Esophagus muscularis mucosa (tissue), 4 donors: Measurements from ENCODE around the gene SLC7A14. TPM values are rescaled to one million over a fixed set of nuclear protein-coding genes. Genes with fewer than 3 reads are reported as not detected.

Experiments used
- DNase-seq: peaks from one replicate; pipeline ENCODE4 v3.0.0-alpha.2; 2017; ENCODE audit errors: extremely low spot score
- H3K27ac ChIP-seq, 4 donors: fragments of 200-600 bp; sonication (generic); replicated peaks in 1 of 4; 1 replicate in 3 of 4; 2 replicates in 1 of 4; pipeline ENCODE4 v1.5.1; 2016 to 2019; ENCODE audit warnings: mild to moderate bottlenecking in 1 of 4
- H3K27me3 ChIP-seq, 4 donors: fragments of 200-600 bp; sonication (generic); one replicate each; pipeline versions ENCODE4 v1.5.1 to v1.6.0; 2016 to 2019
- H3K36me3 ChIP-seq, 4 donors: fragments of 200-600 bp; sonication (generic); one replicate each; pipeline ENCODE4 v1.5.1; 2016 to 2019
- H3K4me1 ChIP-seq, 4 donors: fragments of 200-600 bp; sonication (generic); one replicate each; pipeline ENCODE4 v1.5.1; 2016 to 2019
- H3K4me3 ChIP-seq, 4 donors: fragments of 200-600 bp; sonication (generic); 1 replicate in 2 of 4; 2 replicates in 2 of 4; pipeline ENCODE4 v1.5.1; 2016 to 2019; ENCODE audit warnings: mild to moderate bottlenecking in 4 of 4, moderate library complexity in 1 of 4
- H3K9me3 ChIP-seq, 4 donors: fragments of 200-600 bp; sonication (generic); 1 replicate in 3 of 4; 2 replicates in 1 of 4; pipeline ENCODE4 v1.5.1; 2016 to 2019
- CTCF ChIP-seq, 3 experiments: fragments of 200-600 bp in 2 of 3; fragments of 450-650 bp in 1 of 3; sonication (generic) in 2 of 3; IDR thresholded peaks; one replicate each; pipeline ENCODE4 v1.5.1; 2017 to 2019; ENCODE audit warnings: antibody characterized with exemption in 3 of 3, mild to moderate bottlenecking in 2 of 3, moderate library complexity in 1 of 3
- EP300 ChIP-seq: sonication (generic); formaldehyde crosslinking; IDR thresholded peaks from one replicate; pipeline ENCODE4 v1.6.1; 2017; ENCODE audit warnings: antibody characterized with exemption
- POLR2A ChIP-seq: fragments of 450-650 bp; IDR thresholded peaks from one replicate; pipeline ENCODE4 v1.6.1; 2017; ENCODE audit warnings: antibody characterized with exemption, moderate library complexity, mild to moderate bottlenecking, low read depth
- POLR2AphosphoS5 ChIP-seq, 2 donors: sonication (generic); formaldehyde crosslinking; IDR thresholded peaks; one replicate each; pipeline ENCODE4 v1.6.1; 2017; ENCODE audit warnings: antibody characterized with exemption in 2 of 2
- WGBS: methylation state at CpG from one replicate; pipeline ENCODE4 v1.1.5; 2018; 5-methylcytosine and 5-hydroxymethylcytosine counted together
- intact Hi-C: fragments of 100-400 bp; cut with DNase I; formaldehyde crosslinking; loops from one replicate; pipeline ENCODE4 v1.15.1; 2023
- total RNA-seq, 4 donors: library from RNA; depleted of rRNA; stranded (reverse); fragments of >200 nt; gene quantifications; one replicate each; pipeline versions ENCODE4 v1.1.0 to v1.2.1, GENCODE V29; 2016

SLC7A14 gene
- total RNA-seq, 4 donors from 2014 or later = 0.42 to 1.3 (median 0.58) TPM

- no peak overlapping the region for H3K27ac ChIP-seq
- no peaks in the 10 kb centered on the region for H3K9me3 ChIP-seq
- TF ChIP-seq POLR2A (no peak), POLR2AphosphoS5 (IDR thresholded peaks at IDR 0.05) (no peak), CTCF (IDR thresholded peaks at IDR 0.05) (no peak), EP300 (no peak)
- DNase-seq = no peak
- H3K36me3 ChIP-seq = no peaks in the 10 kb centered on the region
- no peak overlapping the region for H3K4me3 ChIP-seq
- peaks cover 9 to 14% (median 13%) of the 10 kb centered on the region in 4 donors for H3K4me1 ChIP-seq
- intact Hi-C loops = no loop called here
- peaks cover 0 to 35% (median 16%) of the 10 kb centered on the region in 4 donors for H3K27me3 ChIP-seq
- WGBS = 71% methylated on average over 2 of the region's 2 CpGs
Measured at GRCh38 chr3:170589113-170589512, 3.2 kb upstream of the SLC7A14 start.

DNA sequence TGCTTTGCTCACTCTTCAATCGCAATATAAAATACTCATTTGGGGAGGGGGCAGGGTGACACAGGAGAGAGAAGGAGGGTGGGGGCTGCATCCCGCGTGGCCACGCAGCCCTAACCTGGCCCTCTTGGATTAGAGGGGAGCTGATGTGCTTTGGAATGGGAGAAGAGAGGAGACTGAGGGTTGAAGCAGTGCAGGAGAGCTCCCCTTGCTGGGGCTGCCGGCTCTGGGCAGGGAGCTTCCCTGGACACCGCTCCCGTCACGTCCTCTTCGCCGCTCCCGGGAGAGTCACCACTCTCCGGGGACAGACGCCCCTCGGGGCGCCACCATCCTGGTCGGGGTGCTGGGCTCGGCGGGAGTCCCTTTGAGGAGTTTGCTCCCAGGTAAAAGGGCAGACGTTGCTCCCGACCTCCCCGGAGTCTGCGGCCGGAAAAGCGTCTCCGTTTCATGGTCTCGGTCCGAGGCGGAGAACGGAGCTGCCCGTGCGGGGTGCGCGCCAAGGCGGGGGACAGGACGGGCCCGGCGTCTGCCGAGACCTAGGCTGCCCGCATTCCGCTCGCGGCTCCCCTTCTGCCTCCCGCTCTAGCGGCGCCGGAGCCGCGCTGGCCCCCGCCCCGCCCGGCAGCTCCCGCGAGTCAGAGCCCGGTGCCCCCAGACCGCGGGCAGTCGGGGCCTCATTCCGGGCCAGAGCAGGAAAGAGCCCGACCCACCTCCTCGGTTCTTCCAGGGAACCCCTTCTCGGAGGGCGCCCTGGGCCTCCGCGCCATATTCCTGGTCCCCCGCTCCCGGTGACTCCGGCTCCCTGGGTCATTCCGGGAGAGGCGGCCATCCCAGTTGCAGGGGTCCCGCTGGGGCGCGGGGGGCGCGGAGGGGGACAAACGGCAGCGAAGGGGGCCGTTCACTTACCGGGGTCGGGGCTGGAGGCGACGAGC lies 603 bp downstream of the SLC7A14 start:
- no peak for DNase-seq
- Histone ChIP-seq H3K27ac (no peak overlapping the region), H3K4me3 (peak overlapping the region in 3 of 4 donors; percentile 12 to 32 (median 20)), H3K4me1 (peaks cover 9 to 14% (median 13%) of the 10 kb centered on the region in 4 donors), H3K36me3 (no peaks in the 10 kb centered on the region), H3K9me3 (no peaks in the 10 kb centered on the region), H3K27me3 (peaks cover 0 to 48% (median 16%) of the 10 kb centered on the region in 4 donors)
- TF ChIP-seq POLR2AphosphoS5 (IDR thresholded peaks at IDR 0.05) (no peak), POLR2A (no peak), EP300 (no peak), CTCF (IDR thresholded peaks at IDR 0.05) (no peak)
- 5% methylated on average over 5 of the region's 81 CpGs for WGBS
- intact Hi-C loops = no loop called here

DNA sequence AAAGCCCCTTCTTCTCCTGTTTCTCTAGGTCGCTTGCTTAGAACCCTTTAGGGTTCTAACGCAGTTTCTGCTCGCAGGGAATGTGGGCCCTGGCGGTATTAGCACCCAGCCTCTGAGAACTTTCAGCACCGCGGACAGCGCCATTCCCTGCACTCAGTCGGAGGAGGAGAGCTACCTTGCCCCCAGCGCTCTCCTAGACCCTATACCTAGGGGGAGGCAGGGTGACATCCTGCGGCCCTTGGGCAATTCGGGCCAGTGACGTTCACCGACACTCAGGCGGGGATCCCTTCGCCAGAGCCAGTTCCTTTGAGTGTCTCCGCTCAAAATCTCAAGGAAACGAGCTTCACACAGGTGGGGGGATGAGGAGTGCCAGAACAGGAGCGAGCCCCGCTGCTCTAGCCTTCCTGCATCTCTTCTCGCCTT lies 1.3 kb downstream of the SLC7A14 start:
- Histone ChIP-seq H3K27me3 (peaks cover 0 to 48% (median 16%) of the 10 kb centered on the region in 4 donors), H3K4me3 (peak overlapping the region in 1 of 4 donors; percentile 12), H3K4me1 (peaks cover 9 to 14% (median 13%) of the 10 kb centered on the region in 4 donors), H3K27ac (no peak overlapping the region), H3K9me3 (no peaks in the 10 kb centered on the region), H3K36me3 (no peaks in the 10 kb centered on the region)
- DNase-seq = no peak
- 6% methylated on average over 7 of the region's 20 CpGs for WGBS
- intact Hi-C loops = no loop called here
- no peak for TF ChIP-seq EP300
- no peak for TF ChIP-seq POLR2AphosphoS5 (IDR thresholded peaks at IDR 0.05)
- TF ChIP-seq CTCF (IDR thresholded peaks at IDR 0.05) = no peak
- no peak for TF ChIP-seq POLR2A

DNA sequence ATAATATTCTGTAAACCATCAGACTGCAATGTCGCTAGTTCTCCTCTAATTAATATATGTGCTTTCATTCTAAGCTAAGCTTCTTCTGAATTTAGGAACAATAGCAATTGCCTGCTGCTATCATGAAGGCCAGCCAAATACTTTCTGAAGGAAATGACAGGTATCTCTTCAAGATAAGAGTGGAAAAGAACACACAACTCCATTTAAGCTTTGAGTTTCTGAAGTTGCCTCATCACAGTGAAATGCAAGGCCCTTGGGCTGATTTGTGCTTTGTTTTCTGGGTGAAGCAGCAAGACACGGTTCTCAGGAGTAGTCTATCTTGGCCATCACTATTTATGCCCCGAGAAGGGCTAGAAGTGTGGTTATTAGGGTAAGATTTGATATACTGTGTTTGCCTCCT lies 6.2 kb downstream of the SLC7A14 start:
- no peak overlapping the region for H3K27ac ChIP-seq
- WGBS = 80% methylated on average over 3 of the region's 3 CpGs
- peaks cover 0 to 19% (median 3%) of the 10 kb centered on the region in 4 donors for H3K27me3 ChIP-seq
- peaks cover under 1 to 2% (median 1%) of the 10 kb centered on the region in 4 donors for H3K4me1 ChIP-seq
- no peak overlapping the region for H3K4me3 ChIP-seq
- intact Hi-C loops = no loop called here
- H3K36me3 ChIP-seq = no peaks in the 10 kb centered on the region
- TF ChIP-seq CTCF (IDR thresholded peaks at IDR 0.05) = no peak
- TF ChIP-seq EP300 = no peak
- TF ChIP-seq POLR2A = no peak
- no peak for TF ChIP-seq POLR2AphosphoS5 (IDR thresholded peaks at IDR 0.05)
- no peaks in the 10 kb centered on the region for H3K9me3 ChIP-seq
- DNase-seq = no peak
